ENCODE results near the gene PFN1.

The PFN1 gene

DNA sequence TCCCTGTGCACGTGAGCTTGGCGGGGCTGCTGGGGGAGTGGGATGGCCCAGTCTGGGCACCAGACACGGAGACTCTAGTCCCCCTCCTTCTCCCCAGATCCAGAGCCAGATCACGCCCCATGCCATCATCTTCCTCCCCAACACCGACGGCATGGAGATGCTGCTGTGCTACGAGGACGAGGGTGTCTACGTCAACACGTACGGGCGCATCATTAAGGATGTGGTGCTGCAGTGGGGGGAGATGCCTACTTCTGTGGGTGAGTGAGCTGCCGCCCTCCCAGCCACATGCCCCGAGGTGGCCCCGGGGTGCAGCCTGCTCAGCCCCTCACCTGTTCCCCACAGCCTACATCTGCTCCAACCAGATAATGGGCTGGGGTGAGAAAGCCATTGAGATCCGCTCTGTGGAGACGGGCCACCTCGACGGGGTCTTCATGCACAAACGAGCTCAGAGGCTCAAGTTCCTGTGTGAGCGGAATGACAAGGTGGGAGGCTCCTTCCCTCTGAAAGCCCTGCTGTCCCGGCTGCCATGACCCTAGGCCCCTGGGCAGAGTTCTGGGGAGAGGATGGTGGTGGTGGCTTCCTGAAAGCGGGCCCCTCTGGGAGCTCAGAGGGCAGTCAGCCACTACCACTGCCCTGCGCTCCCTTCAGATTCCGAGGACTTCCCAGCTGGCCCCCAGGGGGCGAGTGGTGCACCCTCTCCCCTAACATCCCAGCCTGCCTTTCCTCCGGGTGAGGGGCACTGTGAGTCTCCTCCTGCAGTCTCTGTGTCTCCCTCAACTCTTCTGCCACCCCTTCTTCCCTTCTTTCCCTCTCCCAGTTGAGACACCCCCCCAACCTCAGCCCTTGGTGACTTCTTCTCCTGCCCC is 51.8 kb downstream of the PFN1 start:
- DNase-seq (ENCODE audit: low read depth) = no peak

DNA sequence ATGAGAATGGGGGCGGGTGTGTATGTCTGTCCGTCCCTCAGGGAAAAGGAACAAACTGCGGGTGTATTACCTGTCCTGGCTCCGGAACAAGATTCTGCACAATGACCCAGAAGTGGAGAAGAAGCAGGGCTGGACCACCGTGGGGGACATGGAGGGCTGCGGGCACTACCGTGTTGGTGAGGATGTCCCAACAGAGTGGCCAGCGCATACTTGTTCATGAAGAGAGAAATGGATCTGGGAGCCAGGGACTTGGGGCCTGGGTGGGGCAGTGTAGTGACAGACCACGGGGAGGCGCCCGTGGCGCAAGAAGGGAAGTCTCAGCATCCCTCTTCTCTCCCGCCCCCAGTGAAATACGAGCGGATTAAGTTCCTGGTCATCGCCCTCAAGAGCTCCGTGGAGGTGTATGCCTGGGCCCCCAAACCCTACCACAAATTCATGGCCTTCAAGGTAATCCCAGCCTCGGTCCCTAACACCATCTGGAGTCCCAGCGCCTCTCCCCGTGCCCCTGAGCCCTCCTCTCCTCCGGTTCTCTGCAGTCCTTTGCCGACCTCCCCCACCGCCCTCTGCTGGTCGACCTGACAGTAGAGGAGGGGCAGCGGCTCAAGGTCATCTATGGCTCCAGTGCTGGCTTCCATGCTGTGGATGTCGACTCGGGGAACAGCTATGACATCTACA is 52.5 kb downstream of the PFN1 start:
- no peak for DNase-seq (ENCODE audit: low read depth)

Data from stimulated activated CD4-positive, alpha-beta T cell treated with anti-CD3 and anti-CD28 coated beads, Interleukin-2, amount 100 ng/mL, for 4 hours (primary cell).